Body of pancreas (tissue), 4 donors: ENCODE results near the gene SEMA6A.

Experiments
- CTCF ChIP-seq, 7 experiments: fragments of 450-650 bp in 4 of 7; fragments of 200-600 bp in 3 of 7; sonication (generic) in 3 of 7; IDR thresholded peaks; one replicate each; pipeline ENCODE4 v1.5.1; 2016 to 2019; ENCODE audit warnings: antibody characterized with exemption in 7 of 7
- POLR2A ChIP-seq, 3 donors: fragments of 450-650 bp; IDR thresholded peaks; one replicate each; pipeline ENCODE4 v1.6.1; 2016; ENCODE audit warnings: antibody characterized with exemption in 3 of 3, mild to moderate bottlenecking in 2 of 3

GRCh38 chr5:116428966-116429365 lies 145.7 kb downstream of the SEMA6A start:
- TF ChIP-seq CTCF (IDR thresholded peaks at IDR 0.05) (no peak), POLR2A (IDR thresholded peaks at IDR 0.05) (no peak)
